GM19397 (cell line): ENCODE measurements around the gene BROX.
"Not testable (repeated sequence)": the region's sequence is repeated elsewhere in the genome, so short reads cannot be mapped to it uniquely, and the experiment has no call there.

ENCODE experiments used
- ATAC-seq: cut with Tn5 transposase; IDR thresholded peaks from one replicate; pipeline ENCODE4 v1.9.1; 2021; ENCODE audit warnings: mild to moderate bottlenecking, moderate library complexity; ENCODE audit not compliant: unreplicated experiment

Gene BROX, protein sequence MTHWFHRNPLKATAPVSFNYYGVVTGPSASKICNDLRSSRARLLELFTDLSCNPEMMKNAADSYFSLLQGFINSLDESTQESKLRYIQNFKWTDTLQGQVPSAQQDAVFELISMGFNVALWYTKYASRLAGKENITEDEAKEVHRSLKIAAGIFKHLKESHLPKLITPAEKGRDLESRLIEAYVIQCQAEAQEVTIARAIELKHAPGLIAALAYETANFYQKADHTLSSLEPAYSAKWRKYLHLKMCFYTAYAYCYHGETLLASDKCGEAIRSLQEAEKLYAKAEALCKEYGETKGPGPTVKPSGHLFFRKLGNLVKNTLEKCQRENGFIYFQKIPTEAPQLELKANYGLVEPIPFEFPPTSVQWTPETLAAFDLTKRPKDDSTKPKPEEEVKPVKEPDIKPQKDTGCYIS

DNA sequence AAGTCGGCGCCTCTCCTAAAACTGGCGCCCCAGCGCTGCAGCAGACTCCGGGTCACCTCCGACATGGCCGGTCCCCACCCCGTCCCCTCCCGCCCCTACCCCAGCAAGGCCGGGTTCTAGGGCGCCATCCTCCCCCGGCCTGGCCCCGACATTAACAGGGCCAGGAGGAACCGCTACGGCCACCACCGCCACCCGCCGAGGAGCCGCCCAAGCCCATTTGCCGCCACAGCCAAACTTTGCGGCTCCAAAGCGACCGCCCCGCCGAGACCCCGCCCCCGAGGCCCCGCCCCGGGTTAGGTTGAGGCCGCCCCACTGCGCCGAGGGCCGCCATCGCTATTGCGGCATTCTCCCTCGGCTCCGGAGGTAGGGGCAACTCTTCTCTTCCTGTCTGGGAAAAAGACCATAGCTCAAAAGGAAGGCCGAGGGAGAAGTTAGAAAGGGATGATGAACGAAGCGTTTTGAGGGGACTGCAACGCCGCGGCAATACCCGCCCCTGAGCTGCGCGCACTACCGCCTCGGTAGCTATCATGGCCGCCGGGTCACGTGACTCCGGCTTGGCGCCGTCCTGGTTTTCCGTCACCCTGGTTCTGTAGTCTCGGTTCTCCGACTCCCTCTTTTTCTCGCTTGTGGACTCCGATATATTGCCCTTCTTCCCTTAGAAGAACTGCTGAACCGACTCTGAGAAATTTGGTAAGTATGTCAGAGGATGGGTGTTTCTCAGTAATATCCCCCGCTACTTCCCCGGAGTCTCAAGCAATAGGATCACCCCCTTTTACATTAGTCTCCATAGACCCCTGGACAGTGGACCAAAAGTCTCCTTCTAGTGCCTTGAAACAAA, at the start of gene BROX, which contains the start of gene AIDA:
TSS of gene BROX (plus strand) at position 312 of the 838 bp plus-strand sequence. CDS start 3,136 bp downstream, outside the sequence.
TSS of gene AIDA (minus strand) at position 239 of the 838 bp plus-strand sequence. CDS start at position 65, 174 bp downstream.
- peak; percentile 81 for ATAC-seq

DNA sequence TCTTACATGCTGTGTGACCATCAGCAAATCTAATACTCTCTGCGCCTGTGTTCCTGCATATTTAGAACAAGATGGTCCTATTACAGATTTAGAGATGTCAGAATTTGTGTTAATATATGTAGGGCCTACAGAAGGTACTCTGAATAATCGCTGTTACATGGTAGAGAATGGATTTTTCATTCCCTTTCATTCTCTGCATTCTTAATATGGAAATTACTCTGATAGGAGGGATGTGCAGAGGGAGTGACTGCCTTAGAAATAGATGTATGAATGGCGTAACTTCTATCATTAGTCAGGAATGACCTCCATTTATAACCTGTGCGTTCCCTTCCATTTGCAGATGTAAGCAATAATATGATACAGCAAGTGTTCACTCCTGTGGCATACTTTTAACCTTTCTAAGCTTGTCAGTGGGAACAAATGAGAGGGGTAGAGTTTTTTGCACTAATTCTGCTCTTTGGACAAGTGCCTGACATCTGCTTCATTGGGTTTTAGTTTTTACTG, 48.9 kb upstream of the BROX start:
- ATAC-seq = no peak

DNA sequence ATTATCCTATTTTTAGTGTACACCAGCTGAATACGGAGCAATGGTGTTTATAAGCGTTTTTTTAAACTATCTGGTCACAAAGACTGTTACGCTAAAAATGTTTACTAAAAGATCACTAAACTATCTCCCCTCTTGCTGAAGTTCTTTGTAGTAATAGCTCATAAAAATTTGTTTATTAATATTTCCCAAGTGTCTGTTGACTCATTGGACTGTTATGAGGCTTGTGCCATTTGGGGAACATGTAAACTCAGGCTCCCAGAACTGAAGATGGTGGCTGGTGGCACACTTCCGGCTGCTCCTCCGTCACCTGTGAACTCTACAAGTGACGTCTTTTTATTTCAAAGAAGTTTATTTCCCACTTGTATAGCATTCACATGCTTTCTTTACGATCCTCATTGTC, 46.4 kb upstream of the BROX start:
- ATAC-seq = no peak

DNA sequence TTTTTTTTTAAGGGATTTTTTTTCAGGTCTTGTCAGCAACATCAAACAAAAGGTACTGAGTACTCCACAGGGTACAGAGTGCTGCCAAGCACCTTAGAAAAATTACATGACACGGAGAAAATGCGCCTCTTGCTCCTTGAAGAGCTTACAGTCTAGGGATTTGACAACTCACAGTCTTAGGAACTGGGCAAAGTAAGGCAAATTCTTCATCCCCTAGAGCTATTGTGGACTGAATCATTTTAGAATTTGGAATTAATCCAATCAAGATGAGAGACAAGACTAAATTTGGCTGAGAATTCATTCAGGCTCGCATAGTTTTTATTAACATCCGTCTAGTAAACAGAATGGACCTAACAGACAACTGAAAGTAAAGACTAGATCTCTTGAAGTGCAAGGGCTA, 44.2 kb upstream of the BROX start:
- not testable (repeated sequence) for ATAC-seq

DNA sequence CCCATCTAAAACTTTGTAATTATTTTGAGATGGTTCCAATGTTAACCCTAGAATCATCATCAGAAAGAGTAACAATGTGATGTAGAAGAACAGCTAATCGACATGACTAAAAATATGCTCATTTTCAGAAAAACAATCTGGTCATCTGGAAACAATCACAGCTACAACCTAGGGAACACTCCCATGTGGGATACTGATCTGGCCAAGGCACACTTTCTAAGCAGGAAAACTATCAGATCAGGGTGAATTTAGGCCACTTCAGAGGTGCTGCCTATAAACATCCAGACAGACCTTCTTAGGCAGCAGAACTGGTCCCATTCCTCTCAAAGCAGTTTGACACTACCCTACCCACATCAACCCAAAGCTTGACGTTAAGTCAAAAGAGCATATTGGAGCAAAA, 43.3 kb upstream of the BROX start:
- not testable (repeated sequence) for ATAC-seq

DNA sequence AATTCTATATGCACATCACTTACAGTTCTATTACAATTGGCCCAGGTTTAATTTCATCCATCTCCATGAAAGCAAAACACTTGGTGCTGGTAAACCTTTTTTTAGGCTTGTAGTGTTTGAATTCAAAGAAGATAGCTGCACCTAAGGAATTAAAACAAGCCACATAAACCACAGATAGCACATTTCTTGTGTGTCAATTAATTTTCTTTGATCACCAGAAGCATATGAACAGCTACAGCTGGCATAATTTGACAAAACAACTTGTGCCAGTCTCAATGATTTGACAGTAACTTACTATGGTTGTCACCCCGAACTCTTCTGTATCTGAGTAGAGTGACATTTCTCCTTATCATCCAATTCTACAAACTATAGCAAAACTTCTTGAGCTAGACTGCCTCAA, 42.3 kb upstream of the BROX start:
- ATAC-seq = no peak

DNA sequence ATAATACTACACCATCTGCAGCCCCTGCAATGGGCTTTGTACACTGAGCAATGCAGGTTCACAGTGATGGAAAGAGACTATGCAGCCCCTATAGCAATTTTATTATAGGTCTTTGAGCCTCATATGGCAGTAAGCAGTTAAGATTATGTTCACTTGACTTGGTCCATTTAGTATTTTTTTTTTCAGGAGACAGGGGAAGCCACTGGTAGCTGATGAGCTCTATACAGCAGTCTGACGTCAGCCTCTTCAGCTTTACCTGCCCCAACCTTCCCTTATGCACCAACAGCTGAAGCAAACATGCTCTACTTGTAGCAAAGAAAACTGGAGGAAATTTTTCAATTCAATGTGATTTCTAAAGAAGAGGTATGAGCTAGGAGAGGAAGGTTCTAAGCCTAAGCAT, 32.3 kb upstream of the BROX start:
- no peak for ATAC-seq

DNA sequence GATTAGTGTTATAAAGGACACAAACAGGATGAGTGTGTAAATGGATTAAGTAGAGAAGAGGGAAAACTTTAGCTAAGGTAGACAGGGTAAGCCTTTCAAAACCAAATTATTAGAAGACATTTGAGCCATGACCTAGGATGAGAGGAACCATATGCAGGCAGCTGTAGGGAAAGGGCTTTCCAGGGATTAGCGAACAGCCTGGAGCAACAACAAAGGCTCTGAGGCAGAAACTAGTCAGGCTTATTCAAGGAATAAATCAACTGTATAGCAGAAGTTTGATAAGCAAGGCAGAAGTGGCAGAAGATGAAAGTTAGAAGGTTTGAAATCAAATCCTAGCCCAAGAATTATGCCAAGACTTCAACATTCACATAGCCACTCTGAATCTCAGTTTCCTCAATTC, 21.3 kb upstream of the BROX start:
- ATAC-seq = no peak

DNA sequence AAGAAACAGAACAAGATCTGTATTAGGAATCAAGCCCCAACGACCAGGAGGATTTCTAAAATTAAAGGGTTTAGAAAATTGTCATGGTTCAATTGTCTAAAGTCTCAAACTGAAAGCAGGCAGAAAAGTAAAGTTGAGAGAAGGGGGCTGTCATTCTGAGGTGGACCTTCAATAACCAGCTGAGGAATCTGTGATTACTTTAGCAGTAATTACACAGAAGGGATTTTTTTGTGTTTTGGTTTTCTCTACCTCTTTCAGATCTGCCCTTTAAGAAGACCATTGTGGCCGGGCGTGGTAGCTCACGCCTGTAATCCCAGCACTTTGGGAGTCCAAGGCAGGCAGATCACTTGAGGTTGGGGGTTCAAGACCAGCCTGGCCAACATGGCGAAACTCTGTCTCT, 17.4 kb upstream of the BROX start:
- ATAC-seq = no peak

DNA sequence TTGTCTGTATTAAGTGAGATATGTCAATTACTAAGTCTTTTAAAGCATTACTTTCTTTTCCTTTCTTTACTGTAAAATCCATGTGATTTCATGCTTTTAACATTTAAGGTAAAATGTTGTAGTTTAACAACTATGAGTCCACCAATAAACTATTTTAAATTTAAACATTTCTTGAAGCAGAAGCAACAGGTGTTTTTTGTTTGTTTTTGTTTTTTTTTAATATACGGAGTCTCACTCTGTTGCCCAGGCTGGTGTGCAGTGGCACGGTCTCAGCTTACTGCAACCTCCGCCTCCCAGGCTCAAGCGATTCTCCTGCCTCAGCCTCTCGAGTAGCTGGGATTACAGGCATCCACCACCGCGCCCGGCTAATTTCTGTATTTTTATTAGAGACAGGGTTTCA, 15.6 kb upstream of the BROX start:
- ATAC-seq = no peak

DNA sequence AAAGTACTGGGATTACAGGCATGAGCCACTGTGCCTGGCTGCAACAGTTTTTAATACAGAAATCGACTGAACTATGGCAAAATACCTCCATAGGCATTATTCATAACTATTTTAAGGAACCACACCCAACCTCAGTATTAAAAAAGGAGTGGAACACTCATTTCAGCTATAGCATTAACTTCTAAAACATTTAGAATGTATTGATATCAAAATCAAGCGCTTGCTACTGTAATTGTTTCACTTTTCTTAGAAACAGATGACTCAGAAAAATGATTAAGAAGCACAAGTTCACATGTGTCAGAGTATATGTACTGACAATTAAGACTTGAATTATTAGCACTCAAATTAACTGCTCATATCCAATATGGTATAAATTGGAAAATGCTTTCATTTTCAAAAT, 15.2 kb upstream of the BROX start:
- ATAC-seq = no peak

DNA sequence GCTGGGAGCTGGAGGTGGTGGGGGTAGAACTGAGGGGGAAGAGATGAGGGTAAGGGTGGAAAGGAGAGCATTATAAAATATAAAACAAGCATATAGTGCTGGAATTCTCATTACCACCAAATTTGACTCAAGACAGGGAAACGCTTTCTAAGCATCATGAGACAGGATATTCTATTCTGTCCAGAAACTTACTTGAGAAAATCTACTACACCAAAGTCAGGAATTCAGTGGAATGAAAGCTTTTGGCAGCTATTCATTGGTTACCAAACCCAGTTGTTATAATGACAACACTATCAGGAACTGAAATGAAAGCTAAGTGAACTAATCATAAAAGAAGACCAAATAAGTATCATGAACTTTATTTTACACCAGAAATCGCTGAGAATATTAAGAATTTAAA, 14.5 kb upstream of the BROX start:
- ATAC-seq = no peak

DNA sequence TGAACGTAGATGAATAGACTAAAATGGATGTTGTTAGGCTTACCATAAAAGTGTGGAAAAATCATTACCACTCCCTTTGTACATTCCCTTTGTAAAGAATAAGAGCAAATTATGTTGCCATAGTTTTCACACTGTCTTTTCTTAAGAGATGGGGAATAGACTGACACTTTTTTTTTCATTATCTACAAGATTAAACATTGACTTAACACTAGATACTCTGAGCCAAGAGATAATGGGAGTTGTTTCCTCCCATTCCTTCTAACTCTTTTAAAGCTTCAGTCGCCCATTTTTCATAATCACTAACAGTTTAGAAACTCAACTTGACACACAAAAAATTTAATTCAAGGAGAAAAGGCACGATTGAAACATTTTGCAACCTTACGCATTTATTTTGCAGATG, 10.2 kb upstream of the BROX start:
- ATAC-seq = no peak

DNA sequence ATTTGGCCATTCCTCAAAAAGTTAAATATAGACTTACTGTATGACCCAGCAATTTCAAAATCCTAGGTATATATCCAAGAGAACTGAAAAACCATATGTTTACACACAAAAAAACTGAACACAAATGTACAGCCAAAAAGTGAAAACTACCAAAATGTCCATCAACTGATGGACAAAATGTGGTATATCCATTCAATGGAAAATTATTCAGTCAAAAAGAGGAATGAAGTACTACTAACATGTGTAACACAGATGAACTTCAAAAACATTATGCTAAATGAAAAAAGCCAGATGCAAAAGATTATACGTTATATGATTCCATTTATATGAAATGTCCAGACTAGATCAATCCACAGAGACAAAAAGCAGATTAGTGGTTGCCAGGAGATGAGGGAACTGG, 8.1 kb upstream of the BROX start:
- no peak for ATAC-seq

DNA sequence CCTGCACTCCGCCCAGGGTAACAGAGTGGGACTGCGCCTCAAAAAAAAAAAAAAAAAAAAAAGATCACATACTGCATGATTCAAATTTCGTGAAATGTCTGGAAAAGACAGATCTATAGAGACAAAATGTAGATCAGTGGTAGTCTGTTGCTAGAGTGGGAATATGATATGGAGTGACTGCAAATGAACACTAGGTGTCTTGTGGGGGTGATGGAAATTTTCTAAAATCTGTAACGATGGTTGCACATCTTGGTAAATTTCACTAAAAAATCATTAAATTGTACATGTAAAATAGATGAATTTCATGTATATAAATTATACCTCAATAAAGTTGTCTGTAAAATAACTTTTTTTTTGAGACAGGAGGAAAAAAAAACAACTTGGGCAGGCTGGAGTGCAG, 5.5 kb upstream of the BROX start:
- no peak for ATAC-seq

DNA sequence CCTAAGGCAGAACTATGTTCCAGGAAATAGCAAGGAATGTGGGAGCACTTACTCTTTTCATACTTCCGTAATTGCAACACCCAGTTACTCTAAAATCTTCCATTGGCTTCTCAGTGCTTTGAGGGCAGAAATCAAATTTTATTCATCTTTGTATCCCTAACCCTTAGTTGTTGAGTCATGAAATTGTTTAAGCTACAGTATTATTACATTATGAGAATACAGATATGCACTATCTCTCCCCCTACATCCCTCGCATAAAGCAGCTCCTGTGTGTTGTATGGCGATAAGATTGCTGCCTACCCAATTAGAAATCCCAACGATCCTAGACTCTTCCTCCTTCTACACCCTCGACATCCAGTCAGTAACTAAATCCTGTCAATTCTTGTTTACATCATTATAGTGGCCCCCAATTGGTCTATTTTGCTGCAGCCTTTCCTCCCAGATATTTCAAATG, 2.6 kb upstream of the BROX start:
- no peak for ATAC-seq

DNA sequence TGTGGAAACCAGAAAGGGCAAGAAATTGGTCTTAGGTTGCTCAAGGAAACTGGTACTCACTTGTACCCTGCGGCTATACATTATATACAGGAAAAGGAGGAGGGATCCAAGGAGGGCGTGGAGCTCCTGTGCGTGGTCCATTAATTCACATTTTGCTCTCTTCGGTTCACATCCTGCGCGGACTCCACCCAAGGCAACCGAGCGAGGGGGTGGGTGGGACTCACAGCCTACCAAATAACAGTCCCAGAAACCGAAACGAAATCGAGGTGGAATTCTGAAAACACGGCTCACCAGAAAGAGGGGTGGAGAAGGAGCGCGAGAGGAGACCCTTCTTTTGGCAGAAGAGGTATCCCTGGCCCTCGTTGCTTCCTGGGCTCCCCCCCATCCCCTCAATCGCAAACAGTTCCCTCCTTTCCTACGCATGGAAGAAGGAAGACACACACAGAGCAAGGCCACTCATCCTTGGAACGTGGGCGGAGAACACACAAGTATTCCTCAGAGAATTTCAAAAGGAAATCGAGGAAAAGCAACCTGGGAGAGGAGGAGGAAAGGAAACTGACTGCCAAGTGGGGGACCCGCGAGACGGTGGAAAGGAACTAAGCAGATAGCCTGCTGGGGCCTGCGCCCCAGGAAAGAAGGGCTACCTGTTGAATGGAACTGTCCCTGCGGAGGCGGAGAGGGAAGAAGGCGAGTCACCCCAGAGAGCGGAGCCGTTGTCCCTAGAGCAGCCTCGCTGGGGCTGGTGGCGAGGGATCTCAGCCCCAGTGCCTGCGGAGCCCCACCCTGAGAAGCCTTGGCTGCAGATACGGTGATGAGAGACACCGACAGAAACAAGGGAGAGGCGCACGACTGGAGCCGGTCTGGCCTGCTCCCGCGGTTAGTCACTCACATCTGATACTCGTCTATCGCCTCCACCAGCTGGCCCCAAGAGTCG, 778 bp upstream of the BROX start:
- peak; percentile 30 for ATAC-seq

DNA sequence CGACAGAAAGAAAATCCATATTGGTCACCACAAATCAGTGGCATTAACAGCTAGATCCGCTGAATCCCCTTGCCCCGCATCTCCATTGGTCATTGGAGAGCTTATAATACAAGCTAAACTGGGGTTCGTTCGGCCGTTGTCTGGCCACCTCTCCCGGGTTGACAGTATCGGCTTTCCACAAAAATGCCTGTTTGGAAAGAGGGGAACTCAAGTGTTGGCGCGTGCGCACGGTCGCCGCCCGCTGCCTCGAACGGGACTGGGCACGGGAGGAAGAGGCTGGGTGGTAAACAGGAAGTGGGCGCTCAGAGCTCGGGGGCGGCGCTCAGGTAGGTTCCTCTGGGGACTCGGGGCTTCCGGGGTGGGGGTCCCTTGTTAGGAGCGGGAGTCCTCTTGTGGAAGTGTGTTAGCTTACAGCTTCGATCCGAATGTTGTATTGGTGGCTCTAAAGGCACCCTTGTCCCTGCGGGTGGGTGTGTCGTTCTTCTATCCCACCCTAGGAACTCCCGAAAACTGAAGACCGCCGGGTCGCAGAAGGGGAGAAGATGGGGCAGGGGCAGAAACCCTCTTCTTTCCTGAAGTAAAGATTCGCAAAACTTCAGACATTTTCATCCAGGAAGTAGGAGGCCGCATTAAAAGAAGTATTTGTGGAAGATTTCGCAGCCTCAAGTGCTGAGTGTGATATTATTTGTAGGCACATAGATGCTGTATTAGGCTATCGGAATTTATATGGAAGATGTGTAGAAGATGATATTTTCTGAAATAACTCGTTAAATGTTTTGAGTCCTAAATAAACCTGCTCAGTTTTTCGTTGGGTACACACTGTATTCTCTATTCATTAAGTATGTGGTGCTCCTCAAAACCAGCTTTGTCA, 962 bp downstream of the BROX start:
- ATAC-seq = peak; percentile 63

DNA sequence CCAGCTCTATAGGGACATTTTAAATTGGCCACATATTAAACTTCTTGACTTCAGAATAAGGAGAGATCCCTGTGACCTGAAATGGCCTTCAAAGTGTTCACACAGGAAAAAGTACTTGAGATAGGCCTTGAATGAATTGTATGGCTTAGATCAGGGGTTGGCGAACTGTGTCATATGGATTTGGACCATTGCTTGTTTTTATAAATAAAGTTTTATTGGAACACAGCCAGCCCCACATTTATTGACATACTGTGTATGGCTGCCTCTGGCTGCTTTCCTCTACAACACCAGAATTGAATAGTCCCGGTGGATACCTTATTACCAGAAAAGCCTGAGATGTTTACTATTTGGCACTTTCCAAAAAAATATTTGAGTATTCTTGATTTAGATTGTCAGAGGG, 4.0 kb downstream of the BROX start:
- ATAC-seq = no peak

DNA sequence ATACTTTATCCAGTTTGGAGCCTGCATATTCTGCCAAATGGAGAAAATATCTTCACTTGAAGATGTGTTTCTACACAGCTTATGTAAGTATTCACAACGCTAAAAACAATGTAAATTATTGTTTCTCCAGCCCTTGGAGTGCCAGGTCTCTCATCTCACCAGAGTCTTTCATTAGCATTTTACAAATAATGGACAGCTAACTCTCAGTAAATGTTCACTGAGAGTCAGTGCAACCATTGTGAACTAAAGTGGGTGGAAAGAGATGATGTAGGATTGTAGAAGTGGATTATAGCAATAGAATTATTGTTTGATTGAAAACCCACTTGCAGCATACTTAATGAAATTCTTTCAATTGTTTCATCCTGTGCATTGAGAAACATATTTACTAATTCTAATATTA, 16.4 kb downstream of the BROX start:
- no peak for ATAC-seq
